GM18951 (cell line): ENCODE data around the gene TMEM252.

Experiments
- POLR2A ChIP-seq: IDR thresholded peaks from 4 replicates; pipeline ENCODE4 v1.6.1; 2011; ENCODE audit warnings: mild to moderate bottlenecking; ENCODE audit not compliant: insufficient read length, insufficient read depth; ENCODE audit errors: extremely low read depth
- in situ Hi-C: fragments of 300-500 bp; cut with MboI; formaldehyde crosslinking; loops from one replicate; pipeline ENCODE4 v1.12.0; 2022; ENCODE audit warnings: low sequenced_read_pairs, mixed read lengths, inconsistent platforms; ENCODE audit not compliant: unreplicated experiment

TMEM252 gene

DNA sequence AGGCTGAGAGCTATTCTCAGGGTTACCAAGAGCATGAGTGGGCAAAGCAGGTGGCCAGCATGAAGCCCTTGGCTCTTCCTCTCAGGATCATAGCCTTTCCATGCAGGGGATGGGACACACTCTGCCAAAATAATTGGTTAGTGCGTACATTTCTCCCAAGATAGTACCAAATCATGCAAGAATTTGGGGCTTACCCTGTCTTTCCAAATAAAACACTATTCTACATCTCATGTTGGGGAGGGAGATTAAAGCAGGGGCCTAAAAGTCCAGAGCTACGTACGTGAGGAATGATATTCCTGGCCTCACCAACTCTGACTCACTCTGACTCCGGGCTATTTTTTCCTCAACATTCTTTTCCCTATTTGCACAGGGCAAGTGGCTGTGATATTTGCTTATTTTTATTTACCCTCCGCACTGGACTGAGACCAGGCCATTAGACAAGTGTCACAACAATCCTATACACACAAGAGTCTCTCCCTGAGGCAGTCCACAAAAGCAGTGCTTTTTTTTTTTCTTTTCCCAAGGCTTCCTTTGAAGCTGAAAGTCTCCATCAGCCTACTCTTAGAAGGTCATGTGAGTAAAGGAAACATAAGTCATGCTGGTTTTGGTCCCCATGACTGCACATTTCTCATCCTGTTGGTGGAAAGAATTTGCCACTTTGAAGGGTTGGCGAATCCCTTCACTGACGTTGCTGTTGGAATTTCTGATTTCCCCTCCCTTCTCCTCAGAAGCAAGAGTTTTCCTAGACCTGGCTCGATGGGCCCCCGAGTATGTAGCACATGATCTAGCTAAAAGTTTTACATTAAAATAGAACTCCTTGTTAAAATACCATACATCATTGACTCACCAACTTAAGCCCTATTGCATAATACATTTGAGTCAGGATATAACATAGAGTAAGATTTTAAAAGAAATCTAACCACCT lies 40.0 kb downstream of the TMEM252 start:
- in situ Hi-C loops, result no loop called here
- TF ChIP-seq POLR2A, result no peak

DNA sequence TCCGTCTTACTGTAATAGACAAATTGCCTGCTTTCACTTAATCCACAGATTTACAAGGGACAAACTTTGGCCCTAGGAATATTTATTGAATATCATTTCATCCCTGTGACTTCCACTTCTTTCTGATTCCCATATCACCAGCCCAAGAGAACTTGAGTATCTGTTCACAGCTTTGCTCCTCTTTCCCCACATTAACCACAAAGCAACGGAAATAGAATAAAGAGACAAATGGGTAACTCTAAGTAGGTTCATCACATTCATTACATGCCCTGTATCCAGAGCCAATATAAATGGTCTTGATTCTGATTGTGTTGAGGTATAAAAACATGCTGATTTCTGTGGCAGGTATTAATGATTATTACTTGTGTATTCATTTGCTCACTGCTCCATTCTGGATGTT lies 41.9 kb downstream of the TMEM252 start:
- in situ Hi-C loops, result no loop called here
- no peak for TF ChIP-seq POLR2A

DNA sequence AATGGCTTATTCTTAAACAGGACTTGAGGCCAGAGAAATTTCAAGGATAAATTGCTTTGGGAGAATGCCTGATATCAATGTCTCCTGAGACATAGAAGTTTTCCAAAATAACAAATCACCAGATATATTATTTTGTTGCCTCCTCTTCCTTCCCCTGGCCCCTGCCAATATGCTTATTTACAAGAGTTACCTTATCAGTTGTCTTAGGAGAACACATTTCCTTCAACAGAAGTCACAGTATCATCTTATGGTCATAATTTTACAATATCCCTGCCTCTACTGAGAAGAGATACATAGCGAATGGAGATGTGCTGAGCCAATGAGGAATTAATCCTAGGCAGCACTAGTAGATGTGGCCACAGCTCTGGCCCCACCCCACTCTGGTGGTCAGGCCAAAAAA lies 43.1 kb downstream of the TMEM252 start:
- no peak for TF ChIP-seq POLR2A
- in situ Hi-C loops, result no loop called here

DNA sequence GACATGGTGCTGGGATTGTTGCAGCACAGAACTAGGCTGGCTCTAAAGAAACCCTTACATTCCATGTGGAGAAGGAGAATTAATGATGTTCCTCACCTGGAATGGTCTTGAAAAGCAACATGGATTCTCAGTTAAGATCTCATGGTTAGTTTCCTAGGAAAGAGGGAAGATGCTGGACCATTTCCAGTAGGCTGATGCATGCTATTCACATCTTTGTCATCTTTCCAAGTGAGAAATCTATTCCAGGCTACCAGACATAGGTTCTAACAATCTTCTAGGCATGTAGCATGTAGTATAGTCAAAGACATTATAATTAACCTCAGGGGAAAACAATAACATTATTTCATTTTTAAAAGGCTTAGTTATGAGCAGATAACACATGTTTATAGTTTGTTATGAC lies 44.3 kb downstream of the TMEM252 start:
- in situ Hi-C loops, result no loop called here
- no peak for TF ChIP-seq POLR2A

DNA sequence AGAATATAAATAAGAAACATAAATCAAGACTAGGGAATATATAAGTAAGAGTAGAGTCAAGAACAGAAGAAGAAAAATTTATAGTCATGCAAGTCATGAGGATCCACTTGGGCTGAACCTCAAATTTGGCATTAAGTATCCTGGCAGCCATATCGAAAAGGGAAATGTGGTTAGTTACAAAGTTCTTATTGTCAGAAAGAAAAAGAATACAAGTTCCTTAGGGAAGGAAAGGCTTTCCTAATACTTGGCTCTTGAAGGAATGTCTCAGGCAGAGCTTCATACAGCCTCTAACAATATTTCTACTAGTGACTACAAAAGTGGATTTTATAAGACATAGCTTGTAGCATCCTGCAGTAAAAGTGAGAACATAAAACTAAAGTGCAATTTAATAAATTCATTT lies 45.4 kb downstream of the TMEM252 start:
- TF ChIP-seq POLR2A, result no peak
- in situ Hi-C loops, result no loop called here

DNA sequence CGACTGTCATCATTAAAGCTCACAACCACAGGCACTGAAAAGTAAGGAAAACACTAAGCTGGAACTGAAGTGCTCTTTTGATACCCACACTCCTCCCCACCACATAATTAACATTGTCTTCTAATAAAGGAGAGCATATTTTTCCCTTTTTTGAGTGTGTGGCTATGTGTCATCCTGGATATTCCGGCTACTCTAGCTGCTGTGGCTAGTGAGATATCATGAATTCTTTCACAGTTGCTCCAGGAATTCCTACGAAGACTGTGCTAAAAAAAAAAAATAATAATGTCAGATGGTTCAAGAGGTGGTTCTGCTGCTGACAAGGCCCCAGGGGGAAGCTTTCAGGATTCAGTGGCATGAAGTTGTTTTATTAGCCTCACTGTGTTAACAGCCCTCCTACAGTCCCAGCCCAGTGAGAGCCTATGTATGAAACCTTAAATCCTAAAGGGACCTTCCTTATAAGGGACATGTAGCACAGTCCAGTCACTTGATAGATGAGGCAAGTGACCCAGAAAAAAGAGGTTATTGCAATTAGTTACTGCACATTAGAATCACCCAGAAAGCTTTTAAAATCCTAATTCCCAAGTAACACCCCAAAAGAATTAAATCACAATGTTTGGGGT lies 46.6 kb downstream of the TMEM252 start:
- TF ChIP-seq POLR2A, result no peak
- in situ Hi-C loops, result no loop called here

DNA sequence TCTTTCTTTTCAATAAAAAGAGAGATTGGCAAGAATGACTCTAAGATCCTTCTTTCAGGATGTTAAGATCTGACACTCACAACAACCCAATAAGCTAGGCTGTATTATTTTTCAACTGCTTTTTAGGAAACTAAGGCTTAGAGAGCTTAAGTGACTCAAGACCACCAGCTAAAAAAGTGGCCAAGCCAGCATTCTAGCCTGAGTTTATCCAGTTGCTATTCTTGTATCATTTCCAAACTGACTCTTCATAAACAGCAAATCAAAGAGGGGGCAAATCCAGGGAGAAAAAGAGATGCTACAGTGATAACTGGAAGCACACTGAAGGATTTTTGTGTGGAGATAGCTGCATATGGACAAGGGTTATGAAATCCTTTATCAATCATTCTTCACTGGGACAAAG lies 47.1 kb downstream of the TMEM252 start:
- no peak for TF ChIP-seq POLR2A
- in situ Hi-C loops, result no loop called here

DNA sequence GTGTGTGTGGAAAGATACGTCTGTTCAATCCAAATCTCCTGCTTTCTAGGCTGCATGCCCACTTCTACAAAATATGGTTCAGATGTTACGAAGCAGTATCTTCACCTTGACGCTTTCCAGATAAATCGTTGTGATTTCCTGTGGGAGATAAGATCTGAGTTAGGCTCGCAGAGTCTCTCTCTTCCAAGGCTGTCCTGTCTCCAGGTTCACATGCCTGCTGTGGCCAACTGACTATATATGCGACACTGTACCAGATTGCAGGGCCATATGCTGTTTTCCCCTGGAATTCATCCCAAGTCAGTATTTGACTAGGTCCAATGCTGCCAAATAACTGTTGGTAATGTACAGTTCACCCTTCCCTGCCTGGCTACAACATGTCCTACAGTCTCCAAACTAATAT lies 47.9 kb downstream of the TMEM252 start:
- in situ Hi-C loops, result no loop called here
- no peak for TF ChIP-seq POLR2A

DNA sequence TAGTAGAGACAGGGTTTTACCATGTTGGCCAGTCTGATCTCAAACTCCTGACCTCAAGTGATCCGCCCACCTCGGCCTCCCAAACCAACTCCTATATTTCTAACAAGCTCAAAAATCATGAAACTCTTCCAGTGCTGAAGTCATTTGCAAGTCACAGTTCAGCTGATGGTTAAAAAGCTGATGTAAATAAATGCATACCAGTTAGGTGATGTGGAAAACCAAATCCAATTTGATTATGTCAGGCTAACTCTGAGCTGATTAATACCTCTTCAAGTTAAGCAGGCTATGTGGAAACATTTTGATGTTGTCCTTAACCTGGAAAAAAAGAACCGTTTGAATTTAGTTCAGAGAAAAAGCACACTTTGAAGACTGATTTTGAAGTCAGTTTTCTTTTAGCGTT lies 51.0 kb downstream of the TMEM252 start:
- no peak for TF ChIP-seq POLR2A
- in situ Hi-C loops, result no loop called here

DNA sequence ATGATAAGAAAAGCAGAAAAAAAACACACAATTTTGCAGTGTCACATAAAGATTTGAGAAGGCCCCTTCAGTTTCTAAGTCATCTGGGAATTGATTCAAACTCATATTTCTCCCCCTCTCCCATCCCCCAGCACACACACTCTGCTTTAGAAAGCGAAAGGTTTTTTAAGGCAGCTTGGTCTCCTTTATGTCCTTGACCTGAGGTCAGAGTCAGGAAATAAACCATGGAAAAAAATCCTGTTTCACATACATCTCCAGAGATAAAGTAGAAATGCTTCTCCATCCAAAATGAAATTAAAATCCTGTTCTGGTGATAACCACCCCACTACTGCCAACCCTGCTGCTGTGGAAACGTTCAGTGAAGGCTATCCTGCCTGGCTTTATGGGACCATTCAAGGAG lies 52.6 kb downstream of the TMEM252 start:
- TF ChIP-seq POLR2A, result no peak
- in situ Hi-C loops, result no loop called here
